PC-9 (cell line): ENCODE measurements around the gene PDP2. TPM values are rescaled to one million over a fixed set of nuclear protein-coding genes. Genes with fewer than 3 reads are reported as not detected.

ENCODE experiments used
- BruUV-seq: library from RNA; stranded (reverse); fragments of 400-500 nt; replicated peaks from 2 replicates; lab custom pipeline; 2021; lab: Mats Ljungman, UMichigan
- CTCF ChIA-PET: fragments of 300-600 bp; sonication (Branson Sonifier 250); formaldehyde crosslinking; loops from one replicate; lab custom pipeline; 2022; ENCODE audit warnings: antibody characterized with exemption; lab: Charles Lee
- POLR2A ChIA-PET: fragments of 300-600 bp; sonication (Branson Sonifier 250); formaldehyde crosslinking; loops from one replicate; lab custom pipeline; 2022; ENCODE audit warnings: antibody characterized with exemption; ENCODE audit not compliant: unreplicated experiment; lab: Charles Lee
- DNase-seq, 2 experiments: peaks; one replicate each; pipeline versions ENCODE4 v3.0.0 to v3.0.0-alpha.2; 2015 to 2022; ENCODE audit warnings: mixed read lengths in 1 of 2
- H2AFZ ChIP-seq: fragments of 200-600 bp; sonication (generic); 2 replicates; pipeline ENCODE4 v1.8.1; 2017; ENCODE audit warnings: antibody characterized with exemption
- H3F3A ChIP-seq: fragments of 200-600 bp; sonication (generic); 2 replicates; pipeline ENCODE4 v1.8.1; 2017; ENCODE audit warnings: antibody characterized with exemption, mild to moderate bottlenecking, low read depth; ENCODE audit not compliant: insufficient read depth
- H3K27ac ChIP-seq: fragments of 200-600 bp; sonication (generic); 2 replicates; pipeline ENCODE4 v1.6.1; 2016; ENCODE audit warnings: mixed run types
- H3K27me3 ChIP-seq: fragments of 200-600 bp; sonication (generic); 2 replicates; pipeline ENCODE4 v1.6.1; 2016; ENCODE audit warnings: low read depth, mixed run types; ENCODE audit not compliant: insufficient read depth
- H3K36me3 ChIP-seq: fragments of 200-600 bp; sonication (generic); 2 replicates; pipeline ENCODE4 v1.6.1; 2016; ENCODE audit warnings: low read depth, mixed run types
- H3K4me1 ChIP-seq: fragments of 200-600 bp; sonication (generic); replicated peaks from 2 replicates; pipeline ENCODE4 v1.6.1; 2016; ENCODE audit warnings: mixed run types; ENCODE audit not compliant: insufficient read depth
- H3K4me2 ChIP-seq: fragments of 200-600 bp; sonication (generic); 2 replicates; pipeline ENCODE4 v1.6.1; 2017; ENCODE audit warnings: mixed run types
- H3K4me3 ChIP-seq: fragments of 200-600 bp; sonication (generic); 2 replicates; pipeline ENCODE4 v1.6.1; 2016; ENCODE audit warnings: mixed run types
- H3K79me2 ChIP-seq: fragments of 200-600 bp; sonication (generic); 2 replicates; pipeline ENCODE4 v1.6.1; 2017; ENCODE audit warnings: low read depth, mixed run types
- H3K9me2 ChIP-seq: fragments of 200-600 bp; sonication (generic); 2 replicates; pipeline ENCODE4 v1.8.1; 2017; ENCODE audit warnings: mild to moderate bottlenecking; ENCODE audit not compliant: insufficient read depth
- H3K9me3 ChIP-seq: fragments of 200-600 bp; sonication (generic); 2 replicates; pipeline ENCODE4 v1.8.1; 2016; ENCODE audit warnings: low read depth; ENCODE audit not compliant: insufficient read depth
- H4K20me1 ChIP-seq: fragments of 200-600 bp; sonication (generic); 2 replicates; pipeline ENCODE4 v1.8.1; 2017; ENCODE audit not compliant: insufficient read depth
- EZH2 ChIP-seq: fragments of 200-600 bp; sonication (generic); IDR thresholded peaks from 2 replicates; pipeline ENCODE4 v1.8.0; 2017; ENCODE audit warnings: antibody characterized with exemption, low read depth
- intact Hi-C: fragments of 100-400 bp; cut with micrococcal nuclease; formaldehyde crosslinking; loops from one replicate; pipeline ENCODE4 v1.10.0; 2022; ENCODE audit not compliant: unreplicated experiment
- total RNA-seq: library from RNA; stranded (reverse); gene quantifications from 2 replicates; pipeline ENCODE4 v1.2.3, GENCODE V29; 2021
- TF ChIP-seq, protein P1 (sequence below): fragments of 200-600 bp; sonication (generic); conservative IDR thresholded peaks from 2 replicates; pipeline ENCODE4 v1.6.1; 2017; ENCODE audit warnings: mixed run types, antibody characterized with exemption, mild to moderate bottlenecking, moderate library complexity

Gene PDP2
- total RNA-seq, 1 experiment from 2014 or later, result 21.6 TPM

- Histone ChIP-seq H3K79me2 (no peaks in the 10 kb centered on the region), H3K36me3 (no peaks in the 10 kb centered on the region), H3K4me3 (no peak overlapping the region), H3K9me2 (no peaks in the 10 kb centered on the region), H3K27me3 (no peaks in the 10 kb centered on the region), H4K20me1 (no peaks in the 10 kb centered on the region), H3F3A (peaks cover 25% of the 10 kb centered on the region; the same call in 1 of the 2 replicates), H3K4me1 (peaks cover 7% of the 10 kb centered on the region), H3K9me3 (no peaks in the 10 kb centered on the region), H3K27ac (no peak overlapping the region), H3K4me2 (no peak overlapping the region), H2AFZ (no peak overlapping the region)
- DNase-seq, result no peak
- ChIA-PET POLR2A (interaction anchor here (0.5 to 0.7 kb wide), 2 partner anchors 64 to 394 kb away, joined by 4 to 20 read pairs; no protein-coding TSS in a partner anchor), CTCF (interaction anchor here (0.7 to 2.1 kb wide), 4 partner anchors 15 to 212 kb away, joined by 3 to 30 read pairs (median 14); partner anchors contain the start of gene NAE1)
- intact Hi-C loops, result loop anchor here (5.0 kb wide), 1 partner anchor 132 kb away; no protein-coding TSS in a partner anchor
- TF ChIP-seq, protein P1, sequence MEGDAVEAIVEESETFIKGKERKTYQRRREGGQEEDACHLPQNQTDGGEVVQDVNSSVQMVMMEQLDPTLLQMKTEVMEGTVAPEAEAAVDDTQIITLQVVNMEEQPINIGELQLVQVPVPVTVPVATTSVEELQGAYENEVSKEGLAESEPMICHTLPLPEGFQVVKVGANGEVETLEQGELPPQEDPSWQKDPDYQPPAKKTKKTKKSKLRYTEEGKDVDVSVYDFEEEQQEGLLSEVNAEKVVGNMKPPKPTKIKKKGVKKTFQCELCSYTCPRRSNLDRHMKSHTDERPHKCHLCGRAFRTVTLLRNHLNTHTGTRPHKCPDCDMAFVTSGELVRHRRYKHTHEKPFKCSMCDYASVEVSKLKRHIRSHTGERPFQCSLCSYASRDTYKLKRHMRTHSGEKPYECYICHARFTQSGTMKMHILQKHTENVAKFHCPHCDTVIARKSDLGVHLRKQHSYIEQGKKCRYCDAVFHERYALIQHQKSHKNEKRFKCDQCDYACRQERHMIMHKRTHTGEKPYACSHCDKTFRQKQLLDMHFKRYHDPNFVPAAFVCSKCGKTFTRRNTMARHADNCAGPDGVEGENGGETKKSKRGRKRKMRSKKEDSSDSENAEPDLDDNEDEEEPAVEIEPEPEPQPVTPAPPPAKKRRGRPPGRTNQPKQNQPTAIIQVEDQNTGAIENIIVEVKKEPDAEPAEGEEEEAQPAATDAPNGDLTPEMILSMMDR, result no peak
- TF ChIP-seq EZH2, result no peak
- BruUV-seq, result no TSS peak
These were observed 6.1 kb upstream of the PDP2 start for GRCh38 chr16:66874079-66874775.

- BruUV-seq, result no TSS peak
- Histone ChIP-seq H3K27me3 (no peaks in the 10 kb centered on the region), H3K79me2 (peaks cover 18% of the 10 kb centered on the region), H3K36me3 (no peaks in the 10 kb centered on the region), H3K9me3 (no peaks in the 10 kb centered on the region), H3F3A (peaks cover 16% of the 10 kb centered on the region; the same call in 1 of the 2 replicates), H3K4me1 (peaks cover 13% of the 10 kb centered on the region; the same call in 1 of the 2 replicates), H2AFZ (no peak overlapping the region), H4K20me1 (no peaks in the 10 kb centered on the region), H3K4me3 (no peak overlapping the region), H3K9me2 (no peaks in the 10 kb centered on the region), H3K4me2 (no peak overlapping the region), H3K27ac (no peak overlapping the region)
- no peak for DNase-seq
- TF ChIP-seq, protein P1, result no peak
- no peak for TF ChIP-seq EZH2
- intact Hi-C loops, result no loop called here
- CTCF ChIA-PET, result no interaction called here
- POLR2A ChIA-PET, result no interaction called here
These were observed 2.2 kb upstream of the PDP2 start for GRCh38 chr16:66878067-66878466.

GRCh38 chr16:66881014-66881417 is 701 bp downstream of the PDP2 start:
- H3K4me3 ChIP-seq, result peak overlapping the region; percentile 99
- H3K4me1 ChIP-seq, result peaks cover 16% of the 10 kb centered on the region
- H3K4me2 ChIP-seq, result peak overlapping the region; percentile 91
- no peaks in the 10 kb centered on the region for H3K27me3 ChIP-seq
- BruUV-seq, result no TSS peak
- DNase-seq, result no peak
- H2AFZ ChIP-seq, result peak overlapping the region; percentile 98
- no peaks in the 10 kb centered on the region for H3K9me2 ChIP-seq
- no peaks in the 10 kb centered on the region for H4K20me1 ChIP-seq
- H3F3A ChIP-seq, result peaks cover 7% of the 10 kb centered on the region; the same call in 1 of the 2 replicates
- peaks cover 14% of the 10 kb centered on the region; the same call in 1 of the 2 replicates for H3K36me3 ChIP-seq
- no peak overlapping the region for H3K27ac ChIP-seq
- ChIA-PET POLR2A (interaction anchor here (0.5 to 0.7 kb wide), 4 partner anchors 12 to 370 kb away, joined by 3 to 17 read pairs (median 10); no protein-coding TSS in a partner anchor), CTCF (interaction anchor here (0.6 to 1.1 kb wide), 3 partner anchors 8 to 273 kb away, joined by 3 to 5 read pairs (median 4); no protein-coding TSS in a partner anchor)
- peaks cover 18% of the 10 kb centered on the region for H3K79me2 ChIP-seq
- TF ChIP-seq EZH2, result no peak
- TF ChIP-seq, protein P1, result no peak
- intact Hi-C loops, result loop anchor here (5.0 kb wide), 1 partner anchor 219 kb away; no protein-coding TSS in a partner anchor
- H3K9me3 ChIP-seq, result no peaks in the 10 kb centered on the region
